Measurements from ENCODE around the gene STX18. TPM values are rescaled to one million over a fixed set of nuclear protein-coding genes. Genes with fewer than 3 reads are reported as not detected.

Gene STX18
- polyA plus RNA-seq, 1 experiment: 27.0 TPM

- Histone ChIP-seq H3K4me3 (ENCODE audit: low read depth, low read length) (no peak overlapping the region; the same call in 1 of the 2 replicates), H3K9me3 (ENCODE audit: control insufficient read depth, insufficient read depth, low read length) (peaks cover 4% of the 10 kb centered on the region), H3K27ac (ENCODE audit: low read depth, low read length) (peak overlapping the region; percentile 77), H3K27me3 (ENCODE audit: control insufficient read depth, insufficient read depth, low read length) (peaks cover 42% of the 10 kb centered on the region)
- ChIA-PET POLR2A (interaction anchor here (0.7 kb wide), 5 partner anchors 34 to 1397 kb away, joined by 3 to 6 read pairs (median 4); no protein-coding TSS in a partner anchor), CTCF (interaction anchor here (0.7 to 2.2 kb wide), 2 partner anchors 24 to 34 kb away, joined by 6 to 8 read pairs; no protein-coding TSS in a partner anchor)
- no peak for TF ChIP-seq CTCF (IDR thresholded peaks at IDR 0.05; ENCODE audit: low read depth, low read length)
- peak; percentile 46 for DNase-seq (ENCODE audit: low read depth, low spot score)
These were observed 145.0 kb downstream of the STX18 start for GRCh38 chr4:4396628-4397440.

- peaks cover 41% of the 10 kb centered on the region for H3K27me3 ChIP-seq (ENCODE audit: control insufficient read depth, insufficient read depth, low read length)
- H3K9me3 ChIP-seq (ENCODE audit: control insufficient read depth, insufficient read depth, low read length): peaks cover 4% of the 10 kb centered on the region
- peak; percentile 0; the same call in 1 of the 2 replicates for TF ChIP-seq CTCF (IDR thresholded peaks at IDR 0.05; ENCODE audit: low read depth, low read length)
- peak; percentile 42 for DNase-seq (ENCODE audit: low read depth, low spot score)
- POLR2A ChIA-PET: interaction anchor here (0.7 kb wide), 5 partner anchors 35 to 1398 kb away, joined by 3 to 6 read pairs (median 4); no protein-coding TSS in a partner anchor
- CTCF ChIA-PET: interaction anchor here (0.7 to 2.2 kb wide), 4 partner anchors 11 to 136 kb away, joined by 5 to 8 read pairs (median 6); no protein-coding TSS in a partner anchor
- H3K27ac ChIP-seq (ENCODE audit: low read depth, low read length): peak overlapping the region; percentile 77
- H3K4me3 ChIP-seq (ENCODE audit: low read depth, low read length): peak overlapping the region; percentile 2; the same call in 1 of the 2 replicates
These were observed 145.8 kb downstream of the STX18 start for GRCh38 chr4:4395849-4396627.

GRCh38 chr4:4395371-4395770, 146.5 kb downstream of the STX18 start:
- ChIA-PET CTCF (interaction anchor here (1.3 to 2.2 kb wide), 3 partner anchors 11 to 136 kb away, joined by 5 to 8 read pairs (median 6); no protein-coding TSS in a partner anchor), POLR2A (no interaction called here)
- H3K27ac ChIP-seq (ENCODE audit: low read depth, low read length): no peak overlapping the region
- TF ChIP-seq CTCF (IDR thresholded peaks at IDR 0.05; ENCODE audit: low read depth, low read length): no peak
- peaks cover 40% of the 10 kb centered on the region for H3K27me3 ChIP-seq (ENCODE audit: control insufficient read depth, insufficient read depth, low read length)
- H3K9me3 ChIP-seq (ENCODE audit: control insufficient read depth, insufficient read depth, low read length): peaks cover 4% of the 10 kb centered on the region
- H3K4me3 ChIP-seq (ENCODE audit: low read depth, low read length): no peak overlapping the region
- no peak for DNase-seq (ENCODE audit: low read depth, low spot score)

GRCh38 chr4:4394644-4395043, 147.2 kb downstream of the STX18 start:
- Histone ChIP-seq H3K9me3 (ENCODE audit: control insufficient read depth, insufficient read depth, low read length) (peaks cover 4% of the 10 kb centered on the region), H3K4me3 (ENCODE audit: low read depth, low read length) (no peak overlapping the region), H3K27me3 (ENCODE audit: control insufficient read depth, insufficient read depth, low read length) (peaks cover 47% of the 10 kb centered on the region), H3K27ac (ENCODE audit: low read depth, low read length) (no peak overlapping the region)
- peak; percentile 11 for DNase-seq (ENCODE audit: low read depth, low spot score)
- no peak for TF ChIP-seq CTCF (IDR thresholded peaks at IDR 0.05; ENCODE audit: low read depth, low read length)
- ChIA-PET CTCF (interaction anchor here (1.3 to 2.2 kb wide), 3 partner anchors 10 to 135 kb away, joined by 5 to 8 read pairs (median 6); no protein-coding TSS in a partner anchor), POLR2A (no interaction called here)

All from AG04450 (cell line).